ENCODE results near the gene BIN1. TPM values are rescaled to one million over a fixed set of nuclear protein-coding genes. Genes with fewer than 3 reads are reported as not detected.

Gene BIN1, protein sequence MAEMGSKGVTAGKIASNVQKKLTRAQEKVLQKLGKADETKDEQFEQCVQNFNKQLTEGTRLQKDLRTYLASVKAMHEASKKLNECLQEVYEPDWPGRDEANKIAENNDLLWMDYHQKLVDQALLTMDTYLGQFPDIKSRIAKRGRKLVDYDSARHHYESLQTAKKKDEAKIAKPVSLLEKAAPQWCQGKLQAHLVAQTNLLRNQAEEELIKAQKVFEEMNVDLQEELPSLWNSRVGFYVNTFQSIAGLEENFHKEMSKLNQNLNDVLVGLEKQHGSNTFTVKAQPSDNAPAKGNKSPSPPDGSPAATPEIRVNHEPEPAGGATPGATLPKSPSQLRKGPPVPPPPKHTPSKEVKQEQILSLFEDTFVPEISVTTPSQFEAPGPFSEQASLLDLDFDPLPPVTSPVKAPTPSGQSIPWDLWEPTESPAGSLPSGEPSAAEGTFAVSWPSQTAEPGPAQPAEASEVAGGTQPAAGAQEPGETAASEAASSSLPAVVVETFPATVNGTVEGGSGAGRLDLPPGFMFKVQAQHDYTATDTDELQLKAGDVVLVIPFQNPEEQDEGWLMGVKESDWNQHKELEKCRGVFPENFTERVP
- total RNA-seq = 47.2 TPM
- polyA plus RNA-seq = 37.9 TPM
- long read RNA-seq, donor 1 = 0 reads
- long read RNA-seq, donor 2, transcript BIN1-211 (14 exons, 2,143 nt) = major isoform, 5 of 31 reads
- long read RNA-seq, donor 2, partial matches to known transcripts = 0 of 31 reads
- long read RNA-seq, donor 2, other reads (novel, unspliced or antisense) = 20 of 31 reads
- long read RNA-seq, donor 3, partial matches to known transcripts = 17 of 30 reads
- long read RNA-seq, donor 3, other reads (novel, unspliced or antisense) = 8 of 30 reads
- long read RNA-seq, donor 4, partial matches to known transcripts = 0 of 3 reads
- long read RNA-seq, donor 4, other reads (novel, unspliced or antisense) = 0 of 3 reads
- long read RNA-seq, donor 5, transcript BIN1-211 (14 exons, 2,143 nt) = major isoform, 6 of 18 reads
- long read RNA-seq, donor 5, partial matches to known transcripts = 0 of 18 reads
- long read RNA-seq, donor 5, other reads (novel, unspliced or antisense) = 9 of 18 reads
- long read RNA-seq, donor 6, partial matches to known transcripts = 0 of 10 reads
- long read RNA-seq, donor 6, other reads (novel, unspliced or antisense) = 6 of 10 reads
- long read RNA-seq, donor 7, partial matches to known transcripts = 19 of 21 reads
- long read RNA-seq, donor 7, other reads (novel, unspliced or antisense) = 0 of 21 reads
- long read RNA-seq, donor 8, partial matches to known transcripts = 0 of 1 reads
- long read RNA-seq, donor 8, other reads (novel, unspliced or antisense) = 0 of 1 reads
- long read RNA-seq, donor 9, partial matches to known transcripts = 0 of 7 reads
- long read RNA-seq, donor 9, other reads (novel, unspliced or antisense) = 5 of 7 reads
- long read RNA-seq, donor 10, partial matches to known transcripts = 11 of 14 reads
- long read RNA-seq, donor 10, other reads (novel, unspliced or antisense) = 0 of 14 reads

DNA sequence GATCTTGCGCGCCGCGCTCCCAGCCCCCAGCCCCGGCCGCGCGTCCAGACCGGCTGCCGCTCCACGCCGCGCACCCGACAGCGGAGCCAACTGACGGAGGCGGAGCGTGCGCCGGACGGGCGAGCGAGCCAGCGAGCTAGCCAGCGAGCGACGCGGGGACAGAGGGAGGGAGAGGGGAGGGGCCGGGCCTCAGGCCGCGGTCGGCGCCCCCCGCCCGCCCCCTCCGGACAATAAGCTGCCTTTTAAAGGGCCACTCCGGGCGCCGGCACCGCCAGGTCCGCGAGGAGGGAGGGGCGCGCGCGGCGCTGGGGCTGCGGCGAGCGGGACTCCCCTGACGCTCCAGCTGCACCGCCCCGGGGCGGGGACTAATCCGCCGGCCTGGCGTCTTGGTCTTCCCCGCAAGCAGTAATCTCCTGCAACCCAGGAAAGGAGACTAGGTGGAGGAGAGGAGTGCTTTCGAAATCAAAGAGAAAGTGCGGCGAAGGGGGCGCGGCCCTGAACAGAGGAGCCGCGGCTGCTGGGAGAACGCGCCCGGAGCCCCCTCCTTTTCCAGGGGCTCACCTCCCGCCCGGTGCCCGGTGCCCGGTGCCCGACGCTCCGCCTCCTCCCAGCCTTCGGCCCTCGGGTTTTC lies at the start of gene BIN1:
Gene BIN1, minus strand, starts transcription at position 164 of the 631 bp plus-strand sequence. CDS start 211 bp downstream, outside the sequence.
- WGBS = under 1% methylated on average over 77 of the region's 77 CpGs
- H3K36me3 ChIP-seq (ENCODE audit: control insufficient read depth in 2 of 2, insufficient read depth in 2 of 2, low read length in 1 of 2) = no peaks in the 10 kb centered on the region
- peak in 3 of 9 donors; percentile 48 to 73 (median 62) for DNase-seq (ENCODE audit: low read depth in 6 of 9, low spot score in 9 of 9)
- peaks cover 7 to 19% of the 10 kb centered on the region in 2 donors for H3K4me1 ChIP-seq (ENCODE audit: control insufficient read depth in 2 of 2, insufficient read depth in 2 of 2, low read length in 2 of 2)
- no peaks in the 10 kb centered on the region for H3K9me3 ChIP-seq (ENCODE audit: control insufficient read depth in 2 of 2, insufficient read depth in 1 of 2, low read length in 1 of 2)
- peaks cover 31 to 54% of the 10 kb centered on the region in 2 donors for H3K27me3 ChIP-seq (ENCODE audit: control insufficient read depth in 2 of 2, insufficient read depth in 1 of 2, low read length in 1 of 2)
- peak within 1 kb of the TSS; percentile 17 to 47 for H3K27ac ChIP-seq (ENCODE audit: low read depth in 1 of 2, low read length in 1 of 2)
- H3K4me3 ChIP-seq (ENCODE audit: low read length in 2 of 2) = peak within 1 kb of the TSS; percentile 55 to 65

DNA sequence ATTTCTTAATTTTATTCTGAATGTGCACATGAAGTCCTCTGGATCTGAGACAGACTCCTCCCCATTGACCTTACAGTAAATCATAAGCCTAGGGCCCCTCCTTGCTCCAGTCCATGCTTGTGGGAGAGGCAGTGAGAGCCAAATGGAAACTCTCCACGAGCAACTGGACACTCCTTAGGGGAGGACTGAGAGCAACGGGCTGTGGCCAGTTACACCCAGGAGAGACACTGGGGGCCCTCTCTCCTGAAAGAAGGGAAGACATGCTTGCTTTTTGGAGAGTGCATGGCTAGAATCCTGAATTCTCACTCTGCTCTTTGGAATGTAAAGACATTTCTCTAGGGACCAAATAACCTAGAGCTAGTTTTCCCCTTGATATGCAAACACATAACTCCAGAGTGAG lies 49.0 kb upstream of the BIN1 start:
- H3K27ac ChIP-seq (ENCODE audit: low read depth in 1 of 2, low read length in 1 of 2) = no peak overlapping the region
- DNase-seq (ENCODE audit: low read depth in 6 of 9, low spot score in 9 of 9) = no peak
- no peaks in the 10 kb centered on the region for H3K27me3 ChIP-seq (ENCODE audit: control insufficient read depth in 2 of 2, insufficient read depth in 1 of 2, low read length in 1 of 2)
- 89% methylated on average over 2 of the region's 2 CpGs for WGBS
- no peak overlapping the region for H3K4me3 ChIP-seq (ENCODE audit: low read length in 2 of 2)
- no peaks in the 10 kb centered on the region for H3K36me3 ChIP-seq (ENCODE audit: control insufficient read depth in 2 of 2, insufficient read depth in 2 of 2, low read length in 1 of 2)
- no peaks in the 10 kb centered on the region for H3K4me1 ChIP-seq (ENCODE audit: control insufficient read depth in 2 of 2, insufficient read depth in 2 of 2, low read length in 2 of 2)
- peaks cover 0 to 4% of the 10 kb centered on the region in 2 donors for H3K9me3 ChIP-seq (ENCODE audit: control insufficient read depth in 2 of 2, insufficient read depth in 1 of 2, low read length in 1 of 2)

DNA sequence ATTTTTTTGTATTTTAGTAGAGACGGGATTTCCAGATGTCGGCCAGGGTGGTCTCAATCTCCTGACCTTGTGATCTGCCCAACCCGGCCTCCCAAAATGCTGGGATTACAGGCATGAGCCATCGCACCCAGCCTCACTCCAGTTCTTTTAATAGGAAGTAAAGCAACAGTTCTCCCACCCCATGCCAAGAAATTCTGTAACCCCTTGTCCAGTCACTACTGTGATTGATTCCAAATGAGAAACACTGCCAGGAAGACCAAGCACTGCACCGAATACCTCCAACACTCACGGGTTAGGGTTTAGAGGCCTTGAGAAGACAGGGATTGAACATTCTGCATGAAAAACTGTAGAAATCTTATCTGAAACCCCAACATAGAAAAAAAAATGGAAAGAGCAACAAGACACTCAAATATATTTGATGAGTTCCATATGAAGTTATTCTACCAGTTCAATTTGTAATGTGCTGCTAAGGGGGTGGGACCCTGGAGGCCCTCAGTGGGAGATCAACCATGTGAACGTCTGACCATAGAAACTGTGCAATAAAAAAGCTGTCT lies 48.2 kb upstream of the BIN1 start:
- Histone ChIP-seq H3K4me3 (ENCODE audit: low read length in 2 of 2) (no peak overlapping the region), H3K9me3 (ENCODE audit: control insufficient read depth in 2 of 2, insufficient read depth in 1 of 2, low read length in 1 of 2) (peaks cover 0 to 9% of the 10 kb centered on the region in 2 donors), H3K27me3 (ENCODE audit: control insufficient read depth in 2 of 2, insufficient read depth in 1 of 2, low read length in 1 of 2) (no peaks in the 10 kb centered on the region), H3K27ac (ENCODE audit: low read depth in 1 of 2, low read length in 1 of 2) (no peak overlapping the region), H3K36me3 (ENCODE audit: control insufficient read depth in 2 of 2, insufficient read depth in 2 of 2, low read length in 1 of 2) (no peaks in the 10 kb centered on the region), H3K4me1 (ENCODE audit: control insufficient read depth in 2 of 2, insufficient read depth in 2 of 2, low read length in 2 of 2) (no peaks in the 10 kb centered on the region)
- no peak for DNase-seq (ENCODE audit: low read depth in 6 of 9, low spot score in 9 of 9)
- WGBS = 92% methylated on average over 7 of the region's 7 CpGs

DNA sequence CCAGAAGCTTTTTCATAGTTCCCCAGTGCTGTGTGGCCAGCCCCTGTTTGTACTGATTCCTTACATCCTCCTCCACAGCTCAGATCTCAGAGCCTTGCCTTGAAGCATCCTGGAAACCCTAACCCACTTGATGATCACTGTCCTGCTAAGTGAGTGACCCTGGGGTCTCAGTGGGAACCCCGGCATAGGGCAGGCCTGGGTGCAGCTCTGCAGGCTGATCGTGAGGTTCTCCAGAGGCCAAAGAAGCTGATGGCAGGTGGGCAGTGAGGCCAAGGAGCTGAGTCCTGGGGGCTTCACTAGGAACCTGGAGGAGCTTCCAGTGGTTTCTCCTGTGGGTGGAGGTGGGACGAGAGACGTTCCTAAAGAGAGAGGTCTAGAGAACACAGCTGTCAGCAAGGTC lies 47.4 kb upstream of the BIN1 start:
- no peaks in the 10 kb centered on the region for H3K4me1 ChIP-seq (ENCODE audit: control insufficient read depth in 2 of 2, insufficient read depth in 2 of 2, low read length in 2 of 2)
- H3K36me3 ChIP-seq (ENCODE audit: control insufficient read depth in 2 of 2, insufficient read depth in 2 of 2, low read length in 1 of 2) = no peaks in the 10 kb centered on the region
- no peak for DNase-seq (ENCODE audit: low read depth in 6 of 9, low spot score in 9 of 9)
- H3K27me3 ChIP-seq (ENCODE audit: control insufficient read depth in 2 of 2, insufficient read depth in 1 of 2, low read length in 1 of 2) = no peaks in the 10 kb centered on the region
- WGBS = 98% methylated on average over 4 of the region's 4 CpGs
- no peak overlapping the region for H3K27ac ChIP-seq (ENCODE audit: low read depth in 1 of 2, low read length in 1 of 2)
- no peak overlapping the region for H3K4me3 ChIP-seq (ENCODE audit: low read length in 2 of 2)
- H3K9me3 ChIP-seq (ENCODE audit: control insufficient read depth in 2 of 2, insufficient read depth in 1 of 2, low read length in 1 of 2) = peaks cover 0 to 9% of the 10 kb centered on the region in 2 donors

DNA sequence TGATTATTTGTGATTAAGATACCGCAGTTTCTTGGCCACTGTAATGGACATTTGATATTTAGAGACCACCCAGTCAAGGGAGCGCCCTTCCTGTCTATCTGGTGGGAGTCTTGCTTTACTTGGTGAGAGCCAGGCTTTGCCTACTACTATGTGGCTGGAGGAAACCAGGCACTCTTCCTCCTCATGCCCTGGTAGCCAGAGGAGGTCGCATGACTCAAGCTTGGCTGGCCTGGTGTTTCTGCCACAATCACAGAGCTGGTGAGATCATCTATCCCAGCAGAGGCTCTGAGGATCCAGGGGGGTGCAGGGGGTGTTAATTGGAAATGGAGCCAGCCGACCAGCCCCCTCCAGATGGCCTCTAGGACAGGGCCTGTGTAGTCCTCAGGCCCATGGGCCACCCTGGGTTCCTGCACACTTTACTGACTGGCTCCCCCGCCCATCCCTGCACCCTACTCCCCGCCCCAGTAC lies 46.8 kb upstream of the BIN1 start:
- 94% methylated on average over 6 of the region's 6 CpGs for WGBS
- no peak for DNase-seq (ENCODE audit: low read depth in 6 of 9, low spot score in 9 of 9)
- Histone ChIP-seq H3K36me3 (ENCODE audit: control insufficient read depth in 2 of 2, insufficient read depth in 2 of 2, low read length in 1 of 2) (no peaks in the 10 kb centered on the region), H3K27me3 (ENCODE audit: control insufficient read depth in 2 of 2, insufficient read depth in 1 of 2, low read length in 1 of 2) (no peaks in the 10 kb centered on the region), H3K4me3 (ENCODE audit: low read length in 2 of 2) (no peak overlapping the region), H3K9me3 (ENCODE audit: control insufficient read depth in 2 of 2, insufficient read depth in 1 of 2, low read length in 1 of 2) (peaks cover 0 to 9% of the 10 kb centered on the region in 2 donors), H3K4me1 (ENCODE audit: control insufficient read depth in 2 of 2, insufficient read depth in 2 of 2, low read length in 2 of 2) (no peaks in the 10 kb centered on the region), H3K27ac (ENCODE audit: low read depth in 1 of 2, low read length in 1 of 2) (no peak overlapping the region)

DNA sequence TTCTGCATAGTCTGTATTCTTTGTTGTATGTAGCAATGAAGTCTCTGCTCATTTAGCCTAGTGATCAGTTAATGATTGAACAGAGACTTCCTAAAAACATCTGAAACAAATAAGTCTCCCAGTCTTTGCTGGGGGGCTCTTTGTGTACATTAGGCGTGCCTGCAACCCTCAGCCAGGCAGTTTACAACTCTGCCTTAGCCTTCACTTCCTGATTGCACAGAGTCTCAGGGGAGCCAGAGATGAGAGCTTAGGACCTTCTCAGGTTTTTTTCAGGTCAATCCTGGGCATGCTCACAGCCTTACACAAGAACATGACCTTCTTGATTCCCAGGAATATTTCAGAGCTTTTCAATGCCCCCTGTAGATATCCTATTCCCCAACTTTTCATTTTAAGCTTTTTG lies 44.0 kb upstream of the BIN1 start:
- WGBS = 97% methylated on average over 1 of the region's 1 CpG
- Histone ChIP-seq H3K36me3 (ENCODE audit: control insufficient read depth in 2 of 2, insufficient read depth in 2 of 2, low read length in 1 of 2) (no peaks in the 10 kb centered on the region), H3K9me3 (ENCODE audit: control insufficient read depth in 2 of 2, insufficient read depth in 1 of 2, low read length in 1 of 2) (peaks cover 0 to 6% of the 10 kb centered on the region in 2 donors), H3K4me1 (ENCODE audit: control insufficient read depth in 2 of 2, insufficient read depth in 2 of 2, low read length in 2 of 2) (no peaks in the 10 kb centered on the region), H3K4me3 (ENCODE audit: low read length in 2 of 2) (no peak overlapping the region), H3K27ac (ENCODE audit: low read depth in 1 of 2, low read length in 1 of 2) (no peak overlapping the region), H3K27me3 (ENCODE audit: control insufficient read depth in 2 of 2, insufficient read depth in 1 of 2, low read length in 1 of 2) (no peaks in the 10 kb centered on the region)
- DNase-seq (ENCODE audit: low read depth in 6 of 9, low spot score in 9 of 9) = no peak

DNA sequence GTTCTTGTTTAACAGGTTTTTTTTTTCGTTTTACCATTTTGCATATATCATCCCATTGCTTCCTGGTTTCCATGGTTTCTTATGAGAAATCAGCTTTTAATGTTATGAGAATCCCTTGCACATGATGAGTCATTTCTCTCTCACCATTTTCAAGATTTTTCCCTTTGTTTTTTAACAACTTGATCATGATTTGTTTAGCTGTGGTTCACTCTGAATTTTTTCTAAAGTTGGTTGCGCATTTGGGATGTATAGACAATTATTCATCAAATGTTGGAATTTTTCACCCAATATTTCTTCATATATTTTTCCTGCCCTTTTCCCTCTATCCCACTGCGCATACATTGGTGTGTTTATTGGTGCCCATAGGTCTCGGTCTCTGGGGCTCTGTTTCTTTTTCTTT lies 42.4 kb upstream of the BIN1 start:
- H3K27ac ChIP-seq (ENCODE audit: low read depth in 1 of 2, low read length in 1 of 2) = no peak overlapping the region
- DNase-seq (ENCODE audit: low read depth in 6 of 9, low spot score in 9 of 9) = no peak
- 97% methylated on average over 4 of the region's 4 CpGs for WGBS

More for the DNA sequence above, 42.4 kb upstream of the BIN1 start:
- Histone ChIP-seq H3K4me1 (ENCODE audit: control insufficient read depth in 2 of 2, insufficient read depth in 2 of 2, low read length in 2 of 2) (peaks cover 0 to 2% of the 10 kb centered on the region in 2 donors), H3K9me3 (ENCODE audit: control insufficient read depth in 2 of 2, insufficient read depth in 1 of 2, low read length in 1 of 2) (peaks cover 0 to 6% of the 10 kb centered on the region in 2 donors), H3K4me3 (ENCODE audit: low read length in 2 of 2) (no peak overlapping the region), H3K36me3 (ENCODE audit: control insufficient read depth in 2 of 2, insufficient read depth in 2 of 2, low read length in 1 of 2) (no peaks in the 10 kb centered on the region), H3K27me3 (ENCODE audit: control insufficient read depth in 2 of 2, insufficient read depth in 1 of 2, low read length in 1 of 2) (no peaks in the 10 kb centered on the region)

Data from thymus (tissue), 14 donors.